ENCODE measurements around the gene PHACTR1. TPM values are rescaled to one million over a fixed set of nuclear protein-coding genes. Genes with fewer than 3 reads are reported as not detected.

PHACTR1 gene
- total and polyA plus RNA-seq, 7 donors: 0.60 to 7.5 (median 3.7) TPM

- intact Hi-C loops (cut with DNase I): no loop called here
- H3K9me3 ChIP-seq: no peaks in the 10 kb centered on the region
- H3K27me3 ChIP-seq: peaks cover 0 to 47% (median 10%) of the 10 kb centered on the region in 3 donors
- H3K27ac ChIP-seq: no peak overlapping the region
- no peak for TF ChIP-seq POLR2A (IDR thresholded peaks at IDR 0.05)
- TF ChIP-seq EP300 (IDR thresholded peaks at IDR 0.05): no peak
- no peak for TF ChIP-seq POLR2AphosphoS5 (IDR thresholded peaks at IDR 0.05)
- no peak for TF ChIP-seq CTCF (IDR thresholded peaks at IDR 0.05)
- no peak overlapping the region for H3K4me3 ChIP-seq
- no peaks in the 10 kb centered on the region for H3K4me1 ChIP-seq
- no peak for DNase-seq
- no peaks in the 10 kb centered on the region for H3K36me3 ChIP-seq
Observed at GRCh38 chr6:12714022-12714421, 2.5 kb upstream of the PHACTR1 start.

GRCh38 chr6:12715437-12715836 is 1.1 kb upstream of the PHACTR1 start:
- Histone ChIP-seq H3K36me3 (no peaks in the 10 kb centered on the region), H3K27ac (no peak overlapping the region), H3K4me3 (no peak overlapping the region), H3K4me1 (no peaks in the 10 kb centered on the region), H3K27me3 (peaks cover 0 to 56% (median 15%) of the 10 kb centered on the region in 3 donors), H3K9me3 (no peaks in the 10 kb centered on the region)
- DNase-seq: no peak
- intact Hi-C loops (cut with DNase I): no loop called here
- TF ChIP-seq POLR2AphosphoS5 (IDR thresholded peaks at IDR 0.05): no peak
- no peak for TF ChIP-seq POLR2A (IDR thresholded peaks at IDR 0.05)
- TF ChIP-seq EP300 (IDR thresholded peaks at IDR 0.05): no peak
- no peak for TF ChIP-seq CTCF (IDR thresholded peaks at IDR 0.05)
- 81 to 82% methylated on average over 2 of the region's 2 CpGs for WGBS, 2 donors

- intact Hi-C loops (cut with DNase I): no loop called here
- H3K9me3 ChIP-seq: no peaks in the 10 kb centered on the region
- H3K4me3 ChIP-seq: no peak overlapping the region
- no peak overlapping the region for H3K27ac ChIP-seq
- no peak for TF ChIP-seq POLR2AphosphoS5 (IDR thresholded peaks at IDR 0.05)
- TF ChIP-seq CTCF (IDR thresholded peaks at IDR 0.05): no peak
- no peak for TF ChIP-seq POLR2A (IDR thresholded peaks at IDR 0.05)
- no peak for TF ChIP-seq EP300 (IDR thresholded peaks at IDR 0.05)
- peaks cover 0 to 66% (median 15%) of the 10 kb centered on the region in 3 donors for H3K27me3 ChIP-seq
- H3K36me3 ChIP-seq: no peaks in the 10 kb centered on the region
- no peaks in the 10 kb centered on the region for H3K4me1 ChIP-seq
- WGBS, 2 donors: 27 to 54% methylated on average over 9 of the region's 9 CpGs
- DNase-seq: no peak
Observed at GRCh38 chr6:12717356-12717755, 789 bp downstream of the PHACTR1 start.

- no peak overlapping the region for H3K27ac ChIP-seq
- 22 to 57% methylated on average over 9 of the region's 9 CpGs for WGBS, 2 donors
- TF ChIP-seq EP300 (IDR thresholded peaks at IDR 0.05): no peak
- no peak for TF ChIP-seq CTCF (IDR thresholded peaks at IDR 0.05)
- TF ChIP-seq POLR2A (IDR thresholded peaks at IDR 0.05): no peak
- no peak for TF ChIP-seq POLR2AphosphoS5 (IDR thresholded peaks at IDR 0.05)
- H3K36me3 ChIP-seq: no peaks in the 10 kb centered on the region
- H3K27me3 ChIP-seq: peaks cover 0 to 66% (median 15%) of the 10 kb centered on the region in 3 donors
- intact Hi-C loops (cut with DNase I): no loop called here
- no peak for DNase-seq
- H3K4me1 ChIP-seq: no peaks in the 10 kb centered on the region
- H3K4me3 ChIP-seq: no peak overlapping the region
- H3K9me3 ChIP-seq: no peaks in the 10 kb centered on the region
Observed at GRCh38 chr6:12718015-12718414, 1.4 kb downstream of the PHACTR1 start.

- TF ChIP-seq EP300 (IDR thresholded peaks at IDR 0.05) (no peak), CTCF (IDR thresholded peaks at IDR 0.05) (no peak), POLR2A (IDR thresholded peaks at IDR 0.05) (no peak), POLR2AphosphoS5 (IDR thresholded peaks at IDR 0.05) (no peak)
- intact Hi-C loops (cut with DNase I): no loop called here
Observed at GRCh38 chr6:12719017-12719416, 2.5 kb downstream of the PHACTR1 start.

More at GRCh38 chr6:12719017-12719416, 2.5 kb downstream of the PHACTR1 start:
- WGBS, 2 donors: 71 to 84% methylated on average over 3 of the region's 3 CpGs
- H3K4me3 ChIP-seq: no peak overlapping the region
- H3K9me3 ChIP-seq: no peaks in the 10 kb centered on the region
- no peaks in the 10 kb centered on the region for H3K36me3 ChIP-seq
- H3K27ac ChIP-seq: no peak overlapping the region
- no peaks in the 10 kb centered on the region for H3K4me1 ChIP-seq
- H3K27me3 ChIP-seq: peaks cover 0 to 60% (median 15%) of the 10 kb centered on the region in 3 donors
- DNase-seq: no peak
